DMS53 (cell line): ENCODE data around the gene CFAP157.

Experiments
- DNase-seq: peaks from one replicate; lab custom pipeline; 2025; lab: John Stamatoyannopoulos, UW

CFAP157 gene

GRCh38 chr9:127706836-127707241, at the start of gene CFAP157:
CFAP157 (plus strand) TSS chr9:127706988; CDS start chr9:127707032, 44 bp downstream.
- peak; percentile 76 for DNase-seq

GRCh38 chr9:127658428-127658827, 48.4 kb upstream of the CFAP157 start:
- DNase-seq, result no peak

GRCh38 chr9:127660886-127661741, 45.7 kb upstream of the CFAP157 start:
- DNase-seq, result no peak

GRCh38 chr9:127662617-127663016, 44.2 kb upstream of the CFAP157 start:
- no peak for DNase-seq

GRCh38 chr9:127664324-127664677, 42.5 kb upstream of the CFAP157 start:
- no peak for DNase-seq

GRCh38 chr9:127664678-127665507, 41.9 kb upstream of the CFAP157 start:
- no peak for DNase-seq

GRCh38 chr9:127667127-127667844, 39.5 kb upstream of the CFAP157 start:
- DNase-seq, result no peak

- no peak for DNase-seq
These were observed 38.9 kb upstream of the CFAP157 start for GRCh38 chr9:127667906-127668305.

GRCh38 chr9:127673234-127673633, 33.6 kb upstream of the CFAP157 start:
- DNase-seq, result no peak

GRCh38 chr9:127676638-127677037, 30.1 kb upstream of the CFAP157 start:
- no peak for DNase-seq

- DNase-seq, result no peak
These were observed 27.3 kb upstream of the CFAP157 start for GRCh38 chr9:127679506-127679905.

- DNase-seq, result no peak
These were observed 26.6 kb upstream of the CFAP157 start for GRCh38 chr9:127680226-127680625.

- DNase-seq, result no peak
These were observed 25.9 kb upstream of the CFAP157 start for GRCh38 chr9:127680846-127681245.

GRCh38 chr9:127682351-127683136, 24.2 kb upstream of the CFAP157 start:
- DNase-seq, result no peak

- no peak for DNase-seq
These were observed 23.1 kb upstream of the CFAP157 start for GRCh38 chr9:127683723-127684122.

- no peak for DNase-seq
These were observed 22.2 kb upstream of the CFAP157 start for GRCh38 chr9:127684576-127684975.

- peak; percentile 39 for DNase-seq
These were observed 20.1 kb upstream of the CFAP157 start for GRCh38 chr9:127686461-127687393.

- DNase-seq, result no peak
These were observed 17.3 kb upstream of the CFAP157 start for GRCh38 chr9:127689329-127690000.

- DNase-seq, result no peak
These were observed 16.1 kb upstream of the CFAP157 start for GRCh38 chr9:127690735-127691134.

GRCh38 chr9:127692071-127692470, 14.7 kb upstream of the CFAP157 start:
- no peak for DNase-seq
